IMR-90 (cell line): ENCODE results near the gene HOXC13. TPM values are rescaled to one million over a fixed set of nuclear protein-coding genes. Genes with fewer than 3 reads are reported as not detected.

Source experiments
- ATAC-seq: fragments of 200-7000 bp; cut with Tn5 transposase; 2 replicates; pipeline ENCODE4 v1.9.1; 2020; ENCODE audit warnings: low read depth, mild to moderate bottlenecking, moderate library complexity
- BruUV-seq: library from RNA; stranded (reverse); fragments of 400-500 nt; replicated peaks from 2 replicates; lab custom pipeline; 2021; lab: Mats Ljungman, UMichigan
- CTCF ChIA-PET: fragments of 300-600 bp; formaldehyde crosslinking; extraction: SDS; loops from one replicate; lab custom pipeline; 2021; ENCODE audit warnings: antibody characterized with exemption; lab: Yijun Ruan, JAX
- POLR2A ChIA-PET: fragments of 300-600 bp; sonication (Branson Sonifier 250); formaldehyde crosslinking; loops from one replicate; lab custom pipeline; 2022; ENCODE audit warnings: antibody characterized with exemption; ENCODE audit not compliant: unreplicated experiment; lab: Charles Lee
- DNase-seq: peaks from one replicate; pipeline ENCODE4 v3.0.0; 2013
- H2AFZ ChIP-seq: replicated peaks from 2 replicates; pipeline ENCODE3; 2013; ENCODE audit warnings: low read length, mild to moderate bottlenecking; ENCODE audit not compliant: poor library complexity
- H2AK5ac ChIP-seq: 2 replicates; pipeline ENCODE4 v1.6.1; 2013; ENCODE audit warnings: low read depth, low read length, inconsistent platforms
- H2AK9ac ChIP-seq: replicated peaks from 2 replicates; pipeline ENCODE3; 2013; ENCODE audit warnings: mild to moderate bottlenecking, low read depth, low read length, moderate library complexity; ENCODE audit not compliant: poor library complexity
- H2BK120ac ChIP-seq: 2 replicates; pipeline ENCODE4 v1.6.1; 2013; ENCODE audit warnings: low read depth, low read length, inconsistent platforms
- H2BK15ac ChIP-seq: 3 replicates; pipeline ENCODE4 v1.6.1; 2013; ENCODE audit warnings: low read depth, low read length, inconsistent platforms
- H2BK20ac ChIP-seq: 2 replicates; pipeline ENCODE4 v1.6.1; 2013; ENCODE audit warnings: low read depth, mild to moderate bottlenecking, inconsistent platforms, low read length, moderate library complexity
- H2BK5ac ChIP-seq: 2 replicates; pipeline ENCODE4 v1.6.1; 2013; ENCODE audit warnings: mild to moderate bottlenecking, low read depth, low read length, inconsistent platforms; ENCODE audit not compliant: poor library complexity, severe bottlenecking
- H3K14ac ChIP-seq: replicated peaks from 2 replicates; pipeline ENCODE4 v1.6.1; 2013; ENCODE audit warnings: low read depth, low read length, inconsistent platforms
- H3K18ac ChIP-seq: 2 replicates; pipeline ENCODE4 v1.6.1; 2013; ENCODE audit warnings: low read depth, low read length, control low read depth
- H3K23ac ChIP-seq: 2 replicates; pipeline ENCODE4 v1.6.1; 2013; ENCODE audit warnings: low read depth, low read length, inconsistent platforms
- H3K27ac ChIP-seq: 2 replicates; pipeline ENCODE4 v1.5.1; 2013; ENCODE audit warnings: mild to moderate bottlenecking, control low read depth, low read length; ENCODE audit not compliant: insufficient read depth
- H3K27me3 ChIP-seq: 2 replicates; pipeline ENCODE4 v1.6.1; 2013; ENCODE audit warnings: low read length; ENCODE audit not compliant: control insufficient read depth, insufficient read depth
- H3K36me3 ChIP-seq: 2 replicates; pipeline ENCODE4 v1.6.1; 2013; ENCODE audit warnings: low read length, mixed read lengths; ENCODE audit not compliant: control insufficient read depth, insufficient read depth
- H3K4ac ChIP-seq: 2 replicates; pipeline ENCODE4 v1.6.1; 2013; ENCODE audit warnings: low read depth, low read length, inconsistent platforms
- H3K4me1 ChIP-seq: 2 replicates; pipeline ENCODE4 v1.6.1; 2013; ENCODE audit warnings: low read length, mixed read lengths; ENCODE audit not compliant: control insufficient read depth, insufficient read depth
- H3K4me2 ChIP-seq: 2 replicates; pipeline ENCODE4 v1.6.1; 2013; ENCODE audit warnings: low read depth, mild to moderate bottlenecking, control low read depth, low read length, moderate library complexity
- H3K4me3 ChIP-seq: 2 replicates; pipeline ENCODE4 v1.5.1; 2013; ENCODE audit warnings: low read depth, mild to moderate bottlenecking, control low read depth, low read length, moderate library complexity; ENCODE audit not compliant: insufficient read depth
- H3K56ac ChIP-seq: 2 replicates; pipeline ENCODE4 v1.6.1; 2013; ENCODE audit warnings: low read length, inconsistent platforms; ENCODE audit not compliant: insufficient read depth; ENCODE audit errors: extremely low read depth
- H3K79me1 ChIP-seq, 2 experiments: 2 replicates each; pipeline ENCODE4 v1.6.1; 2013; ENCODE audit warnings: low read length in 2 of 2, inconsistent platforms in 1 of 2, low read depth in 1 of 2
- H3K9ac ChIP-seq: 2 replicates; pipeline ENCODE4 v1.6.1; 2013; ENCODE audit warnings: low read depth, low read length, control low read depth
- H3K9me1 ChIP-seq: 2 replicates; pipeline ENCODE4 v1.6.1; 2013; ENCODE audit warnings: low read length, inconsistent platforms; ENCODE audit not compliant: insufficient read depth
- H3K9me3 ChIP-seq: 2 replicates; pipeline ENCODE4 v1.6.1; 2013; ENCODE audit warnings: low read length; ENCODE audit not compliant: control insufficient read depth, insufficient read depth
- H4K20me1 ChIP-seq: 2 replicates; pipeline ENCODE4 v1.6.1; 2013; ENCODE audit warnings: low read length, inconsistent platforms; ENCODE audit not compliant: insufficient read depth
- H4K5ac ChIP-seq: 2 replicates; pipeline ENCODE4 v1.6.1; 2013; ENCODE audit warnings: mild to moderate bottlenecking, low read depth, low read length, control low read depth
- H4K8ac ChIP-seq, 2 experiments: 2 replicates each; pipeline ENCODE4 v1.6.1; 2013; ENCODE audit warnings: low read depth in 2 of 2, low read length in 2 of 2, control low read depth in 1 of 2, inconsistent platforms in 1 of 2
- H4K91ac ChIP-seq: 2 replicates; pipeline ENCODE4 v1.6.1; 2013; ENCODE audit warnings: low read depth, low read length, inconsistent platforms; ENCODE audit not compliant: insufficient read depth
- BHLHE40 ChIP-seq: fragments of 150-350 bp; IDR thresholded peaks from 2 replicates; pipeline ENCODE4 v1.6.1; 2016; ENCODE audit warnings: mild to moderate bottlenecking, low read depth, low read length
- CEBPB ChIP-seq: IDR thresholded peaks from 2 replicates; pipeline ENCODE4 v1.6.1; 2012; ENCODE audit warnings: low read depth, low read length, improper control_type of control experiment
- ELK1 ChIP-seq: fragments of 150-350 bp; IDR thresholded peaks from 2 replicates; pipeline ENCODE4 v1.6.1; 2016; ENCODE audit warnings: low read depth, mild to moderate bottlenecking, low read length, moderate library complexity, borderline replicate concordance
- MAFK ChIP-seq: IDR thresholded peaks from 2 replicates; pipeline ENCODE4 v1.6.1; 2012; ENCODE audit warnings: low read depth, low read length, improper control_type of control experiment
- MAZ ChIP-seq: IDR thresholded peaks from 2 replicates; pipeline ENCODE4 v1.6.1; 2012; ENCODE audit warnings: low read depth, mild to moderate bottlenecking, low read length, improper control_type of control experiment, moderate library complexity, borderline replicate concordance
- NFE2L2 ChIP-seq: fragments of 150-350 bp; IDR thresholded peaks from 2 replicates; pipeline ENCODE4 v1.6.1; 2016; ENCODE audit warnings: low read depth, mild to moderate bottlenecking, low read length
- RCOR1 ChIP-seq: IDR thresholded peaks from 2 replicates; pipeline ENCODE4 v1.6.1; 2012; ENCODE audit warnings: mild to moderate bottlenecking, low read length, improper control_type of control experiment; ENCODE audit not compliant: insufficient replicate concordance
- SMC3 ChIP-seq: fragments of 150-350 bp; IDR thresholded peaks from 2 replicates; pipeline ENCODE4 v1.6.1; 2016; ENCODE audit warnings: low read depth, mild to moderate bottlenecking, antibody characterized with exemption, low read length, moderate library complexity
- USF2 ChIP-seq: fragments of 150-350 bp; IDR thresholded peaks from 2 replicates; pipeline ENCODE4 v1.6.1; 2017; ENCODE audit warnings: mild to moderate bottlenecking, antibody characterized with exemption, low read length, low read depth
- WGBS, 2 experiments: methylation state at CpG; one replicate each; pipeline versions ENCODE4 v1.1.5 to v1.1.7; 2013; ENCODE audit warnings: missing lambda C conversion rate in 2 of 2; ENCODE audit not compliant: insufficient read length in 1 of 2; ENCODE audit errors: extremely low coverage in 2 of 2; 5-methylcytosine and 5-hydroxymethylcytosine counted together
- dilution Hi-C: fragments of 300-500 bp; cut with HindIII; formaldehyde crosslinking; loops from one replicate; pipeline ENCODE4 v1.14.3; 2018; ENCODE audit warnings: low sequenced_read_pairs; ENCODE audit not compliant: unreplicated experiment
- in situ Hi-C: fragments of 300-500 bp; cut with MboI; formaldehyde crosslinking; loops from 3 replicates; pipeline ENCODE4 v1.14.3; 2019; ENCODE audit warnings: low sequenced_read_pairs, inconsistent platforms, mixed read lengths
- intact Hi-C: fragments of 100-400 bp; cut with micrococcal nuclease; formaldehyde crosslinking; loops from 2 replicates; pipeline ENCODE4 v1.10.0; 2022
- polyA plus RNA-seq, 3 experiments: library from polyadenylated mRNA; depleted of rRNA; stranded (reverse); fragments of >200 nt; gene quantifications; 2 replicates each; pipeline ENCODE4 v1.2.3, GENCODE V29; 2012; ENCODE audit warnings: low replicate concordance in 1 of 3
- total RNA-seq: library from RNA; depleted of rRNA; stranded (reverse); fragments of >200 nt; gene quantifications from 2 replicates; pipeline ENCODE4 v1.2.3, GENCODE V29; 2012

HOXC13 gene
- total and polyA plus RNA-seq, 2 of the 4 experiments (the other 2 are of a cell fraction): not detected

- intact Hi-C loops: no loop called here
Observed at GRCh38 chr12:53953831-53954693, 15.4 kb downstream of the HOXC13 start.

More at GRCh38 chr12:53953831-53954693, 15.4 kb downstream of the HOXC13 start:
- H4K5ac ChIP-seq: no peak overlapping the region
- H2AK9ac ChIP-seq: no peak overlapping the region
- POLR2A ChIA-PET: no interaction called here
- H3K4me2 ChIP-seq: no peak overlapping the region
- no peaks in the 10 kb centered on the region for H3K4me1 ChIP-seq
- 0% methylated on average over 2 of the region's 19 CpGs; no CpG with 5 or more reads in 1 of the 2 experiments for WGBS, 2 experiments
- no peaks in the 10 kb centered on the region for H3K36me3 ChIP-seq
- no peak overlapping the region for H3K27ac ChIP-seq
- H2BK15ac ChIP-seq: no peak overlapping the region
- no peak overlapping the region for H4K8ac ChIP-seq
- H2AK5ac ChIP-seq: no peak overlapping the region
- DNase-seq (no peak), ATAC-seq (no peak)
- no peak overlapping the region for H3K23ac ChIP-seq
- H3K56ac ChIP-seq: no peak overlapping the region
- no peak overlapping the region for H2BK120ac ChIP-seq
- H2BK5ac ChIP-seq: no peak overlapping the region
- H3K4ac ChIP-seq: no peak overlapping the region
- in situ Hi-C loops: no loop called here
- H3K27me3 ChIP-seq: peaks cover 96% of the 10 kb centered on the region
- H3K79me1 ChIP-seq: no peaks in the 10 kb centered on the region
- BruUV-seq: no TSS peak
- no peak for TF ChIP-seq MAZ
- no peak for TF ChIP-seq NFE2L2
- no peak for TF ChIP-seq USF2
- TF ChIP-seq CEBPB: no peak
- no peak for TF ChIP-seq SMC3
- no peak for TF ChIP-seq MAFK
- no peak for TF ChIP-seq BHLHE40
- TF ChIP-seq RCOR1: no peak
- TF ChIP-seq ELK1: no peak
- no peak overlapping the region for H3K9ac ChIP-seq
- no peak overlapping the region for H2AFZ ChIP-seq
- no peaks in the 10 kb centered on the region for H4K20me1 ChIP-seq
- no peak overlapping the region for H2BK20ac ChIP-seq
- no peak overlapping the region for H3K4me3 ChIP-seq
- H3K18ac ChIP-seq: no peak overlapping the region
- CTCF ChIA-PET: interaction anchor here (0.7 to 1.0 kb wide), 3 partner anchors 9 to 211 kb away, joined by 3 read pairs; no protein-coding TSS in a partner anchor
- H3K9me3 ChIP-seq: peaks cover 4% of the 10 kb centered on the region; the same call in 1 of the 2 replicates
- no peaks in the 10 kb centered on the region for H3K9me1 ChIP-seq
- no peak overlapping the region for H3K14ac ChIP-seq
- dilution Hi-C loops: no loop called here
- no peak overlapping the region for H4K91ac ChIP-seq
